ENCODE results near the gene TMTC1. TPM values are rescaled to one million over a fixed set of nuclear protein-coding genes. Genes with fewer than 3 reads are reported as not detected.

Gene TMTC1
- total and polyA plus RNA-seq, 9 of the 15 experiments (the other 6 are each of a cell fraction or from before 2014, with no cell fraction given): under 0.01 to 0.18 (median 0.06) TPM; not detected in 2

DNA sequence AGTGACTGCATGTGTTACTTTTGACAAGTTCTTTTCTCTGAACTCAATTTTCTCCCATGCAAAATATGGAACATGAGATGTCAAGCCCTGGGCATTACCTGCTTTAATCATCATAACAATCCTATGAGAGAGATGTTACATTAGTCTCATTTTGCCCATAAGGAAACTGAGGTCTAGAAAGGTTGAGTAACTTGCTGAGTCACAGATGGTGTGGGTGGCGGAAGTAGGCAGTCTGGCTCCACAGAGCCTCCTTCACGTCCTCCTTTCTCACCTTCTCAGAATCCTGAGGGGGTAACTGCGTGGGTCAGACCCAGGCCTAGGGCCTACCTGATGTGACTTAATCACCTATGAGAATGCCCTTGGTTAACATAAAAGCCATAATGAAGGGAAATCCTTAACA, 50.7 kb downstream of the TMTC1 start:
- intact Hi-C loops (cut with micrococcal nuclease): no loop called here
- no peaks in the 10 kb centered on the region for H3K79me2 ChIP-seq (ENCODE audit: control insufficient read depth, insufficient read depth, low read length)
- in situ Hi-C loops (cut with MboI): no loop called here
- TF ChIP-seq, protein P1, sequence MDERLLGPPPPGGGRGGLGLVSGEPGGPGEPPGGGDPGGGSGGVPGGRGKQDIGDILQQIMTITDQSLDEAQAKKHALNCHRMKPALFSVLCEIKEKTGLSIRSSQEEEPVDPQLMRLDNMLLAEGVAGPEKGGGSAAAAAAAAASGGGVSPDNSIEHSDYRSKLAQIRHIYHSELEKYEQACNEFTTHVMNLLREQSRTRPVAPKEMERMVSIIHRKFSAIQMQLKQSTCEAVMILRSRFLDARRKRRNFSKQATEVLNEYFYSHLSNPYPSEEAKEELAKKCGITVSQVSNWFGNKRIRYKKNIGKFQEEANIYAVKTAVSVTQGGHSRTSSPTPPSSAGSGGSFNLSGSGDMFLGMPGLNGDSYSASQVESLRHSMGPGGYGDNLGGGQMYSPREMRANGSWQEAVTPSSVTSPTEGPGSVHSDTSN (CRISPR knock-in tag; IDR thresholded peaks at IDR 0.05; ENCODE audit: low read depth): no peak
- TF ChIP-seq, protein P1 (tag; conservative IDR thresholded peaks at IDR 0.05; ENCODE audit: low read depth): no peak
- TF ChIP-seq NFE2 (IDR thresholded peaks at IDR 0.05; ENCODE audit: low read depth): 0 out of 2 replicates have a peak, but pooled peaks have one; percentile 30
- no peak for ATAC-seq
- H3K4me3 ChIP-seq: no peak overlapping the region
- no peaks in the 10 kb centered on the region for H3K4me1 ChIP-seq (replicated peaks in 1 of 2; ENCODE audit: control insufficient read depth in 2 of 2, insufficient read depth in 2 of 2, low read length in 2 of 2)
- no peak overlapping the region for H3K9ac ChIP-seq (ENCODE audit: insufficient read depth in 1 of 2, low read depth in 2 of 2, low read length in 2 of 2)
- no TSS peak for BruUV-seq (replicated peaks)
- H3K9me3 ChIP-seq (replicated peaks; ENCODE audit: control insufficient read depth, insufficient read depth, low read depth, low read length): no peaks in the 10 kb centered on the region; the same call in 1 of the 2 replicates
- no peak overlapping the region for H3K27ac ChIP-seq (ENCODE audit: extremely low read depth, low read depth, low read length)
- WGBS (ENCODE audit: insufficient coverage, low coverage, missing lambda C conversion rate): 0% methylated on average over 3 of the region's 3 CpGs
- CTCF ChIA-PET (ENCODE audit: low intra/inter-chr PET ratio): no interaction called here
- H3K27me3 ChIP-seq (ENCODE audit: control insufficient read depth in 2 of 2, insufficient read depth in 2 of 2, low read length in 2 of 2): peaks cover 0 to 3% of the 10 kb centered on the region in 2 experiments; a peak in 2 of 5 replicates
- no peak for FAIRE-seq
- H3K4me2 ChIP-seq (ENCODE audit: insufficient read depth, low read length): no peak overlapping the region
- no peaks in the 10 kb centered on the region for H4K20me1 ChIP-seq (replicated peaks; ENCODE audit: control insufficient read depth, insufficient read depth, low read length)
- H3K9me1 ChIP-seq (ENCODE audit: control insufficient read depth, insufficient read depth, low read length): no peaks in the 10 kb centered on the region
- DNase-seq (ENCODE audit: extremely low read depth in 1 of 4, low spot score in 3 of 4): no peak
- POLR2A ChIA-PET: no interaction called here
- H2AFZ ChIP-seq (ENCODE audit: low read depth, low read length): no peak overlapping the region
- no peaks in the 10 kb centered on the region for H3K36me3 ChIP-seq (ENCODE audit: control insufficient read depth, insufficient read depth, low read length)

DNA sequence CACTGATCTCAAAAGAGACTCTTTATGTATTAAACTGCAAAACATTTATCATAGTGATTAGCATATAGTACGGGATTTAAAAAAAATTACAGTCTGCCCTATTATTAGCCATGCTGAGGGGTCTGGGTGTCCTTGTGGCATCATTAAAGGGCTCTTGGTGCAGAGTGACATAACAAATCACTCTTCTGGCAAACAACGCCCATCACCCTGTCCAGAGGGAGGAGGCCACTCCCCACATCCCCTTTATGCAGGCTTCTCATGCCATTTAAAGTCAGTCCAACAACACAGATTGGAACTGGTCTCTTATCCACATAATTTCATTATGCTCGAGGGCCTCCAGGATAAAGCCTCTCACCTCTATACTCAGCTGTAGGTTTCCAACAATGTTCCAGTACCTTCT, 51.1 kb downstream of the TMTC1 start:
- Histone ChIP-seq H3K36me3 (ENCODE audit: control insufficient read depth, insufficient read depth, low read length) (no peaks in the 10 kb centered on the region), H3K79me2 (ENCODE audit: control insufficient read depth, insufficient read depth, low read length) (no peaks in the 10 kb centered on the region), H2AFZ (ENCODE audit: low read depth, low read length) (no peak overlapping the region), H3K4me1 (replicated peaks in 1 of 2; ENCODE audit: control insufficient read depth in 2 of 2, insufficient read depth in 2 of 2, low read length in 2 of 2) (no peaks in the 10 kb centered on the region), H4K20me1 (replicated peaks; ENCODE audit: control insufficient read depth, insufficient read depth, low read length) (no peaks in the 10 kb centered on the region), H3K4me2 (ENCODE audit: insufficient read depth, low read length) (no peak overlapping the region), H3K4me3 (no peak overlapping the region), H3K27ac (ENCODE audit: extremely low read depth, low read depth, low read length) (no peak overlapping the region), H3K27me3 (ENCODE audit: control insufficient read depth in 2 of 2, insufficient read depth in 2 of 2, low read length in 2 of 2) (peaks cover 0 to 4% of the 10 kb centered on the region in 2 experiments; a peak in 2 of 5 replicates), H3K9ac (ENCODE audit: insufficient read depth in 1 of 2, low read depth in 2 of 2, low read length in 2 of 2) (no peak overlapping the region), H3K9me1 (ENCODE audit: control insufficient read depth, insufficient read depth, low read length) (no peaks in the 10 kb centered on the region), H3K9me3 (replicated peaks; ENCODE audit: control insufficient read depth, insufficient read depth, low read depth, low read length) (no peaks in the 10 kb centered on the region; the same call in 1 of the 2 replicates)
- in situ Hi-C loops (cut with MboI) (no loop called here), intact Hi-C loops (cut with micrococcal nuclease) (no loop called here)
- 0% methylated on average over 3 of the region's 3 CpGs for WGBS (ENCODE audit: insufficient coverage, low coverage, missing lambda C conversion rate)
- BruUV-seq (replicated peaks): no TSS peak
- DNase-seq (ENCODE audit: extremely low read depth in 1 of 4, low spot score in 3 of 4) (no peak), FAIRE-seq (no peak), ATAC-seq (no peak)
- CTCF ChIA-PET (ENCODE audit: low intra/inter-chr PET ratio): no interaction called here
- POLR2A ChIA-PET: no interaction called here
- TF ChIP-seq NR3C1 (CRISPR knock-in tag; IDR thresholded peaks at IDR 0.05) (no peak), SMARCC2 (IDR thresholded peaks at IDR 0.05; ENCODE audit: low read depth) (no peak), TGIF2 (CRISPR knock-in tag; IDR thresholded peaks at IDR 0.05) (no peak), ZNF224 (CRISPR knock-in tag; IDR thresholded peaks at IDR 0.05) (no peak), ZBTB1 (CRISPR knock-in tag; IDR thresholded peaks at IDR 0.05; ENCODE audit: borderline replicate concordance, low read depth) (no peak), E2F3 (CRISPR knock-in tag; IDR thresholded peaks at IDR 0.05) (no peak)
- TF ChIP-seq, protein P2, sequence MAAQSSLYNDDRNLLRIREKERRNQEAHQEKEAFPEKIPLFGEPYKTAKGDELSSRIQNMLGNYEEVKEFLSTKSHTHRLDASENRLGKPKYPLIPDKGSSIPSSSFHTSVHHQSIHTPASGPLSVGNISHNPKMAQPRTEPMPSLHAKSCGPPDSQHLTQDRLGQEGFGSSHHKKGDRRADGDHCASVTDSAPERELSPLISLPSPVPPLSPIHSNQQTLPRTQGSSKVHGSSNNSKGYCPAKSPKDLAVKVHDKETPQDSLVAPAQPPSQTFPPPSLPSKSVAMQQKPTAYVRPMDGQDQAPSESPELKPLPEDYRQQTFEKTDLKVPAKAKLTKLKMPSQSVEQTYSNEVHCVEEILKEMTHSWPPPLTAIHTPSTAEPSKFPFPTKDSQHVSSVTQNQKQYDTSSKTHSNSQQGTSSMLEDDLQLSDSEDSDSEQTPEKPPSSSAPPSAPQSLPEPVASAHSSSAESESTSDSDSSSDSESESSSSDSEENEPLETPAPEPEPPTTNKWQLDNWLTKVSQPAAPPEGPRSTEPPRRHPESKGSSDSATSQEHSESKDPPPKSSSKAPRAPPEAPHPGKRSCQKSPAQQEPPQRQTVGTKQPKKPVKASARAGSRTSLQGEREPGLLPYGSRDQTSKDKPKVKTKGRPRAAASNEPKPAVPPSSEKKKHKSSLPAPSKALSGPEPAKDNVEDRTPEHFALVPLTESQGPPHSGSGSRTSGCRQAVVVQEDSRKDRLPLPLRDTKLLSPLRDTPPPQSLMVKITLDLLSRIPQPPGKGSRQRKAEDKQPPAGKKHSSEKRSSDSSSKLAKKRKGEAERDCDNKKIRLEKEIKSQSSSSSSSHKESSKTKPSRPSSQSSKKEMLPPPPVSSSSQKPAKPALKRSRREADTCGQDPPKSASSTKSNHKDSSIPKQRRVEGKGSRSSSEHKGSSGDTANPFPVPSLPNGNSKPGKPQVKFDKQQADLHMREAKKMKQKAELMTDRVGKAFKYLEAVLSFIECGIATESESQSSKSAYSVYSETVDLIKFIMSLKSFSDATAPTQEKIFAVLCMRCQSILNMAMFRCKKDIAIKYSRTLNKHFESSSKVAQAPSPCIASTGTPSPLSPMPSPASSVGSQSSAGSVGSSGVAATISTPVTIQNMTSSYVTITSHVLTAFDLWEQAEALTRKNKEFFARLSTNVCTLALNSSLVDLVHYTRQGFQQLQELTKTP (IDR thresholded peaks at IDR 0.05; ENCODE audit: low read depth in 1 of 2, partially characterized antibody in 2 of 2): no peak

All from K562 (cell line).